Left ventricle myocardium inferior (tissue), 1 donor: Measurements from ENCODE around the gene GCSAM. TPM values are rescaled to one million over a fixed set of nuclear protein-coding genes. Genes with fewer than 3 reads are reported as not detected.
"Not testable (repeated sequence)": the region's sequence is repeated elsewhere in the genome, so short reads cannot be mapped to it uniquely, and the experiment has no call there.

ENCODE experiments used
- DNase-seq: peaks from one replicate; pipeline ENCODE4 v3.0.0-alpha.2; 2020
- H3K27ac ChIP-seq: fragments of 200-600 bp; replicated peaks from 2 replicates; pipeline ENCODE4 v1.8.0; 2021
- H3K27me3 ChIP-seq: fragments of 200-600 bp; 2 replicates; pipeline ENCODE4 v1.8.0; 2021; ENCODE audit warnings: low read depth
- H3K36me3 ChIP-seq: fragments of 200-600 bp; 2 replicates; pipeline ENCODE4 v1.8.0; 2021
- H3K4me1 ChIP-seq: fragments of 200-600 bp; 2 replicates; pipeline ENCODE4 v1.8.0; 2021
- H3K4me3 ChIP-seq: fragments of 200-600 bp; 2 replicates; pipeline ENCODE4 v1.8.0; 2021; ENCODE audit warnings: mild to moderate bottlenecking, moderate library complexity
- H3K9me3 ChIP-seq: fragments of 200-600 bp; replicated peaks from 2 replicates; pipeline ENCODE4 v1.8.0; 2021
- CTCF ChIP-seq: fragments of 200-600 bp; IDR thresholded peaks from 2 replicates; pipeline ENCODE4 v1.8.0; 2021; ENCODE audit warnings: antibody characterized with exemption, mild to moderate bottlenecking, borderline replicate concordance
- intact Hi-C: fragments of 100-400 bp; cut with micrococcal nuclease; formaldehyde crosslinking; loops from one replicate; pipeline ENCODE4 v1.11.0; 2022
- microRNA-seq: library from miRNA; unstranded; fragments of <30 nt; microRNA quantifications from one replicate; pipeline ENCODE4 v1.2.0, GENCODE V29; 2020
- total RNA-seq: library from RNA; stranded (reverse); fragmentation: NEBNext Ultra II Directional; extraction: Animal tissue kit (Norgen Biotek cat#: 25700); gene quantifications from one replicate; pipeline ENCODE4 v1.2.1, GENCODE V29; 2021
- donor health status: DM: no; HTN: yes; CAD: no; lungs with severe emphysema.

GCSAM gene
- total RNA-seq, 1 donor from 2014 or later, result 0.25 TPM

GRCh38 chr3:112074616-112075497 lies 58.2 kb downstream of the GCSAM start:
- peaks cover 7% of the 10 kb centered on the region for H3K27me3 ChIP-seq
- no peaks in the 10 kb centered on the region for H3K36me3 ChIP-seq
- no peaks in the 10 kb centered on the region for H3K4me1 ChIP-seq
- no peak overlapping the region for H3K4me3 ChIP-seq
- H3K27ac ChIP-seq, result no peak overlapping the region
- intact Hi-C loops, result no loop called here
- DNase-seq, result no peak
- TF ChIP-seq CTCF, result no peak
- no peaks in the 10 kb centered on the region for H3K9me3 ChIP-seq

GRCh38 chr3:112074006-112074405 lies 59.0 kb downstream of the GCSAM start:
- intact Hi-C loops, result no loop called here
- H3K4me1 ChIP-seq, result no peaks in the 10 kb centered on the region
- H3K27me3 ChIP-seq, result peaks cover 7% of the 10 kb centered on the region
- TF ChIP-seq CTCF, result no peak
- no peak for DNase-seq
- H3K4me3 ChIP-seq, result no peak overlapping the region
- no peak overlapping the region for H3K27ac ChIP-seq
- no peaks in the 10 kb centered on the region for H3K9me3 ChIP-seq
- no peaks in the 10 kb centered on the region for H3K36me3 ChIP-seq

DNA sequence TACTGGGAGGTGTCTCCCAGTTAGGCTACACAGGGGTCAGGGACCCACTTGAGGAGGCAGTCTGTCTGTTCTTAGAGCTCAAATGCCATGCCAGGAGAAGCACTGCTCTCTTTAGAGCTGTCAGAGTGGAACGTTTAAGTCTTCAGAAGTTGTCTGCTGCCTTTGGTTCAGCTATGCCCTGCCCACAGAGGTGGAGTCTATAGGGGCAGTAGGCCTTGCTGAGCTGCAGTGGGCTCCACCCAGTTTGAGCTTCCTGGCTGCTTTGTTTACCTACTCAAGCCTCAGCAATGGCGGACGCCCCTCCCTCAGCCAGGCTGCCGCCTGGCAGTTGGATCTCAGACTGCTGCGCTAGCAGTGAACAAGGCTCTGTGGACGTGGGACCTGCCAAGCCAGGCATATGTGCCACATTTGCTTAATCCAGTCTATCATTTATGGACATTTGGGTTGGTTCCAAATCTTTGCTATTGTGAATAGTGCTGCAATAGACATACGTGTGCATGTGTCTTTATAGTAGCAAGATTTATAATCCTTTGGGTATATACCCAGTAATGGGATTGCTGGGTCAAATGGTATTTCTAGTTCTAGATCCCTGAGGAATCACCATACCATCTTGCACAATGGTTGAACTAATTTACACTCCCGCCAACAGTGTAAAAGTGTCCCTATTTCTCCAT lies 60.5 kb downstream of the GCSAM start:
- H3K9me3 ChIP-seq, H3K4me3 ChIP-seq, H3K27me3 ChIP-seq, H3K4me1 ChIP-seq, H3K27ac ChIP-seq, intact Hi-C loops, H3K36me3 ChIP-seq, DNase-seq: not testable (repeated sequence)

Small RNA genes lying within 50 kb of the gene (microRNA-seq; reads per million reads assigned to microRNA genes)
- gene MIR567, result not detected

Other genes with a start within 250 kb of the GCSAM start
- 62.7 TPM for gene ABHD10, start 154.2 kb downstream of the GCSAM start, total RNA-seq
- gene TAGLN3, start 134.3 kb downstream of the GCSAM start, total RNA-seq, result 0.74 TPM
- gene TMPRSS7, start 98.5 kb downstream of the GCSAM start, total RNA-seq, result not detected
- gene C3orf52, start 46.9 kb downstream of the GCSAM start, total RNA-seq, result 2.4 TPM
- gene SLC9C1, start 161.0 kb upstream of the GCSAM start, total RNA-seq, result 1.3 TPM
- 1.1 TPM for gene CD200, start 199.9 kb upstream of the GCSAM start, total RNA-seq